ENCODE measurements around the gene PIP5KL1.

Gene PIP5KL1

GRCh38 chr9:127923771-127924170, 6.8 kb downstream of the PIP5KL1 start:
- TF ChIP-seq OSR1 (CRISPR knock-in tag; IDR thresholded peaks at IDR 0.05), result no peak
- TF ChIP-seq ZC3H10 (CRISPR knock-in tag; IDR thresholded peaks at IDR 0.05), result no peak
- no peak for TF ChIP-seq CSDC2 (CRISPR knock-in tag; IDR thresholded peaks at IDR 0.05)
- no peak for TF ChIP-seq TSHZ2 (CRISPR knock-in tag; IDR thresholded peaks at IDR 0.05)
- no peak for TF ChIP-seq TOX (CRISPR knock-in tag; IDR thresholded peaks at IDR 0.05; ENCODE audit: borderline replicate concordance)
- peak; percentile 35 for ATAC-seq

- no peak for ATAC-seq
- TF ChIP-seq PPARA (CRISPR knock-in tag; IDR thresholded peaks at IDR 0.05; ENCODE audit: borderline replicate concordance), result no peak
- TF ChIP-seq RARB (CRISPR knock-in tag; IDR thresholded peaks at IDR 0.05), result no peak
- no peak for TF ChIP-seq TOX (CRISPR knock-in tag; IDR thresholded peaks at IDR 0.05; ENCODE audit: borderline replicate concordance)
- TF ChIP-seq ZNF8 (CRISPR knock-in tag; IDR thresholded peaks at IDR 0.05), result no peak
- TF ChIP-seq BACH2 (CRISPR knock-in tag; IDR thresholded peaks at IDR 0.05; ENCODE audit: borderline replicate concordance), result no peak
- no peak for TF ChIP-seq OSR1 (CRISPR knock-in tag; IDR thresholded peaks at IDR 0.05)
- no peak for TF ChIP-seq ZFP30 (CRISPR knock-in tag; IDR thresholded peaks at IDR 0.05)
- TF ChIP-seq CSRNP3 (CRISPR knock-in tag; IDR thresholded peaks at IDR 0.05), result no peak
- no peak for TF ChIP-seq CSDC2 (CRISPR knock-in tag; IDR thresholded peaks at IDR 0.05)
- TF ChIP-seq ZFP3 (CRISPR knock-in tag; IDR thresholded peaks at IDR 0.05), result no peak
- no peak for TF ChIP-seq GLIS3 (CRISPR knock-in tag; IDR thresholded peaks at IDR 0.05)
- no peak for TF ChIP-seq ZNF70 (CRISPR knock-in tag; IDR thresholded peaks at IDR 0.05)
- TF ChIP-seq SNAI2 (CRISPR knock-in tag; IDR thresholded peaks at IDR 0.05), result no peak
- TF ChIP-seq TSHZ2 (CRISPR knock-in tag; IDR thresholded peaks at IDR 0.05), result no peak
- no peak for TF ChIP-seq CREB5 (CRISPR knock-in tag; IDR thresholded peaks at IDR 0.05; ENCODE audit: low read depth)
- TF ChIP-seq ZNF565 (CRISPR knock-in tag; conservative IDR thresholded peaks at IDR 0.05; ENCODE audit: low read depth), result no peak
- no peak for TF ChIP-seq ZC3H10 (CRISPR knock-in tag; IDR thresholded peaks at IDR 0.05)
- TF ChIP-seq ISL1 (CRISPR knock-in tag; IDR thresholded peaks at IDR 0.05), result no peak
- TF ChIP-seq ARNTL (CRISPR knock-in tag; IDR thresholded peaks at IDR 0.05; ENCODE audit: borderline replicate concordance, low read depth), result no peak
These were observed 7.5 kb downstream of the PIP5KL1 start for GRCh38 chr9:127923046-127923445.

- peak; percentile 25 for ATAC-seq
- 0 out of 2 replicates have a peak, but pooled peaks have one; percentile 23 for TF ChIP-seq TSHZ2 (CRISPR knock-in tag; IDR thresholded peaks at IDR 0.05)
- no peak for TF ChIP-seq TCF4 (CRISPR knock-in tag; IDR thresholded peaks at IDR 0.05; ENCODE audit: borderline replicate concordance)
These were observed 8.9 kb downstream of the PIP5KL1 start for GRCh38 chr9:127921557-127922120.

Measured in SK-N-SH treated with all-trans-retinoic acid at 6 μM for 48 hours (cell line).